GM23248 (cell line): ENCODE measurements around the gene EXTL1.

ENCODE experiments used
- EZH2 ChIP-seq: fragments of 200-600 bp; sonication (generic); IDR thresholded peaks from 2 replicates; pipeline ENCODE4 v1.6.1; 2018; ENCODE audit warnings: antibody characterized with exemption, mild to moderate bottlenecking; ENCODE audit not compliant: insufficient read depth, poor library complexity, severe bottlenecking
- EZH2phosphoT487 ChIP-seq: fragments of 200-600 bp; sonication (generic); IDR thresholded peaks from 2 replicates; pipeline ENCODE4 v1.6.1; 2018; ENCODE audit warnings: antibody characterized with exemption, moderate library complexity, mild to moderate bottlenecking, low read depth; ENCODE audit not compliant: insufficient read depth

- no peak for TF ChIP-seq EZH2
- TF ChIP-seq EZH2phosphoT487, result no peak
These were observed 62.6 kb downstream of the EXTL1 start for GRCh38 chr1:26084091-26084561.
